Measurements from ENCODE around the gene TSHZ1. TPM values are rescaled to one million over a fixed set of nuclear protein-coding genes. Genes with fewer than 3 reads are reported as not detected.

TSHZ1 gene
- polyA plus RNA-seq, 1 of the 3 experiments (the other 2 are of a cell fraction), result 2.6 TPM

DNA sequence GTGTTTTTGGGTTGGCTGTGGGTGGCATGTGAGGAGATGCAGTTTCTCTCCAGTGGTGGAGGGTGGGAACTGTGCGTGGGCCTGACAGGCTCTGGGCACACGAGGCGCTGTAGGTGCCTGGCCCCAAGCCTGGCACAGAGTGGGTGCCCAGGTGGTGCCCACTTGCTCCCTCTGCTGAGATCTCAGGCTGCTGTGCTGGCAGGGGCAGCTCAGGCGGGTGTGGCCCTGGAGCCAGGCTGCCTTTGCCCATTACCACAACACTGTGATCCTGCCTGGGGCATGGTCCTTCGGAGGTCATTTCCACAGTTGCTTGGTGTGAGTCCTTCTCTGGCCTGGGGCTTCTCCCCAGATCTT, 20.4 kb downstream of the TSHZ1 start:
- Histone ChIP-seq H3K9me2 (no peaks in the 10 kb centered on the region), H3K9ac (no peak overlapping the region), H2AFZ (ENCODE audit: low read depth) (no peak overlapping the region), H3K79me2 (ENCODE audit: insufficient read depth) (no peaks in the 10 kb centered on the region; the same call in 1 of the 2 replicates), H4K20me1 (ENCODE audit: insufficient read depth) (no peaks in the 10 kb centered on the region), H3K27me3 (ENCODE audit: insufficient read depth) (no peaks in the 10 kb centered on the region), H3K36me3 (replicated peaks in 1 of 2; ENCODE audit: control insufficient read depth in 1 of 2, insufficient read depth in 2 of 2, low read length in 1 of 2) (no peaks in the 10 kb centered on the region), H3K9me3 (no peaks in the 10 kb centered on the region), H3K4me3 (ENCODE audit: low read depth in 2 of 2, low read length in 1 of 2) (no peak overlapping the region), H3F3A (replicated peaks; ENCODE audit: insufficient read depth) (no peaks in the 10 kb centered on the region), H3K4me1 (ENCODE audit: control insufficient read depth in 1 of 2, insufficient read depth in 2 of 2, low read depth in 1 of 2, low read length in 1 of 2) (peaks cover 0 to 13% of the 10 kb centered on the region in 2 experiments; a peak in 2 of 4 replicates), H3K27ac (ENCODE audit: low read depth in 2 of 2, low read length in 1 of 2) (no peak overlapping the region), H3K4me2 (no peak overlapping the region)
- 92% methylated on average over 3 of the region's 5 CpGs for WGBS (ENCODE audit: low lambda C conversion rate)
- POLR2A ChIA-PET, result no interaction called here
- CTCF ChIA-PET, result interaction anchor here (0.6 to 1.5 kb wide), 2 partner anchors 12 to 324 kb away, joined by 3 to 4 read pairs; no protein-coding TSS in a partner anchor
- no peak for TF ChIP-seq REST (IDR thresholded peaks at IDR 0.05; ENCODE audit: low read depth, low read length)
- TF ChIP-seq EP300 (IDR thresholded peaks at IDR 0.05; ENCODE audit: borderline replicate concordance in 1 of 2, low read depth in 1 of 2, low read length in 1 of 2), result no peak
- no peak for TF ChIP-seq ELF1 (IDR thresholded peaks at IDR 0.05)
- no peak for TF ChIP-seq EZH2phosphoT487 (IDR thresholded peaks at IDR 0.05; ENCODE audit: borderline replicate concordance, low read depth)
- TF ChIP-seq, protein P1, sequence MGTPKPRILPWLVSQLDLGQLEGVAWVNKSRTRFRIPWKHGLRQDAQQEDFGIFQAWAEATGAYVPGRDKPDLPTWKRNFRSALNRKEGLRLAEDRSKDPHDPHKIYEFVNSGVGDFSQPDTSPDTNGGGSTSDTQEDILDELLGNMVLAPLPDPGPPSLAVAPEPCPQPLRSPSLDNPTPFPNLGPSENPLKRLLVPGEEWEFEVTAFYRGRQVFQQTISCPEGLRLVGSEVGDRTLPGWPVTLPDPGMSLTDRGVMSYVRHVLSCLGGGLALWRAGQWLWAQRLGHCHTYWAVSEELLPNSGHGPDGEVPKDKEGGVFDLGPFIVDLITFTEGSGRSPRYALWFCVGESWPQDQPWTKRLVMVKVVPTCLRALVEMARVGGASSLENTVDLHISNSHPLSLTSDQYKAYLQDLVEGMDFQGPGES (IDR thresholded peaks at IDR 0.05; ENCODE audit: low read depth, low read length), result no peak
- TF ChIP-seq SMC3 (IDR thresholded peaks at IDR 0.05; ENCODE audit: low read depth, low read length), result no peak
- TF ChIP-seq RFX5 (IDR thresholded peaks at IDR 0.05; ENCODE audit: low read length), result no peak
- TF ChIP-seq NRF1 (IDR thresholded peaks at IDR 0.05; ENCODE audit: low read depth, low read length), result no peak
- TF ChIP-seq FOXJ3 (CRISPR knock-in tag; IDR thresholded peaks at IDR 0.05), result no peak
- no peak for TF ChIP-seq YY1 (IDR thresholded peaks at IDR 0.05; ENCODE audit: low read depth)
- TF ChIP-seq JUND (IDR thresholded peaks at IDR 0.05), result no peak
- TF ChIP-seq, protein P2, sequence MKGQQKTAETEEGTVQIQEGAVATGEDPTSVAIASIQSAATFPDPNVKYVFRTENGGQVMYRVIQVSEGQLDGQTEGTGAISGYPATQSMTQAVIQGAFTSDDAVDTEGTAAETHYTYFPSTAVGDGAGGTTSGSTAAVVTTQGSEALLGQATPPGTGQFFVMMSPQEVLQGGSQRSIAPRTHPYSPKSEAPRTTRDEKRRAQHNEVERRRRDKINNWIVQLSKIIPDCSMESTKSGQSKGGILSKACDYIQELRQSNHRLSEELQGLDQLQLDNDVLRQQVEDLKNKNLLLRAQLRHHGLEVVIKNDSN (IDR thresholded peaks at IDR 0.05; ENCODE audit: borderline replicate concordance, low read depth), result no peak
- TF ChIP-seq, protein P3, sequence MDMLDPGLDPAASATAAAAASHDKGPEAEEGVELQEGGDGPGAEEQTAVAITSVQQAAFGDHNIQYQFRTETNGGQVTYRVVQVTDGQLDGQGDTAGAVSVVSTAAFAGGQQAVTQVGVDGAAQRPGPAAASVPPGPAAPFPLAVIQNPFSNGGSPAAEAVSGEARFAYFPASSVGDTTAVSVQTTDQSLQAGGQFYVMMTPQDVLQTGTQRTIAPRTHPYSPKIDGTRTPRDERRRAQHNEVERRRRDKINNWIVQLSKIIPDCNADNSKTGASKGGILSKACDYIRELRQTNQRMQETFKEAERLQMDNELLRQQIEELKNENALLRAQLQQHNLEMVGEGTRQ (IDR thresholded peaks at IDR 0.05; ENCODE audit: borderline replicate concordance, low read depth, low read length), result no peak
- no peak for TF ChIP-seq CTCF (IDR thresholded peaks at IDR 0.05)
- TF ChIP-seq, protein P4, sequence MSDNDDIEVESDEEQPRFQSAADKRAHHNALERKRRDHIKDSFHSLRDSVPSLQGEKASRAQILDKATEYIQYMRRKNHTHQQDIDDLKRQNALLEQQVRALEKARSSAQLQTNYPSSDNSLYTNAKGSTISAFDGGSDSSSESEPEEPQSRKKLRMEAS (IDR thresholded peaks at IDR 0.05; ENCODE audit: low read depth), result no peak
- no peak for TF ChIP-seq CHD2 (IDR thresholded peaks at IDR 0.05; ENCODE audit: low read length, partially characterized antibody)
- no peak for DNase-seq

Data from SK-N-SH (cell line).